ENCODE measurements around the gene EFHD2.

- TF ChIP-seq TAF1 (IDR thresholded peaks at IDR 0.05; ENCODE audit: low read depth, low read length) (no peak), POLR2A (IDR thresholded peaks at IDR 0.05; ENCODE audit: low read depth, low read length) (no peak), PAX5 (IDR thresholded peaks at IDR 0.05; ENCODE audit: insufficient read depth, low read length, severe bottlenecking) (no peak), POLR2AphosphoS5 (IDR thresholded peaks at IDR 0.05; ENCODE audit: low read depth, low read length) (no peak), SPI1 (IDR thresholded peaks at IDR 0.05; ENCODE audit: low read depth, low read length) (no peak), POU2F2 (IDR thresholded peaks at IDR 0.05; ENCODE audit: low read depth, low read length) (no peak)
Observed at GRCh38 chr1:15420853-15421465, 11.3 kb downstream of the EFHD2 start.
